K562 (cell line): ENCODE data around the gene PBX1. TPM values are rescaled to one million over a fixed set of nuclear protein-coding genes. Genes with fewer than 3 reads are reported as not detected.

ENCODE experiments used
- C11orf30 ChIP-seq: fragments of 450-650 bp; IDR thresholded peaks from 2 replicates; pipeline ENCODE4 v1.6.1; 2016; ENCODE audit warnings: low read depth, mild to moderate bottlenecking
- ELF1 ChIP-seq: fragments of 200-800 bp; sonication (Bioruptor generic); IDR thresholded peaks from 2 replicates; pipeline ENCODE4 v1.6.1; 2016; ENCODE audit warnings: missing genetic modification characterization, missing compliant biosample characterization
- FOXP4 ChIP-seq: sonication (generic); formaldehyde crosslinking; IDR thresholded peaks from 2 replicates; pipeline ENCODE4 v1.8.0; 2022; ENCODE audit warnings: mild to moderate bottlenecking, missing genetic modification reagents, borderline replicate concordance
- HNRNPH1 ChIP-seq: fragments of 200-400 bp; formaldehyde crosslinking; optimal IDR thresholded peaks from 2 replicates; pipeline ENCODE3; 2017; ENCODE audit warnings: low read depth, mild to moderate bottlenecking, low read length, moderate library complexity
- KAT2B ChIP-seq: IDR thresholded peaks from one replicate; pipeline ENCODE4 v1.6.1; 2012; ENCODE audit warnings: low read depth, mild to moderate bottlenecking, control low read depth, inconsistent platforms, low read length, moderate library complexity
- KLF16 ChIP-seq: IDR thresholded peaks from 2 replicates; pipeline ENCODE4 v1.6.1; 2016; ENCODE audit warnings: antibody characterized with exemption
- KLF6 ChIP-seq: fragments of 250-450 bp; sonication (Bioruptor Pico); IDR thresholded peaks from 2 replicates; pipeline ENCODE4 v1.4.0; 2020; ENCODE audit warnings: mild to moderate bottlenecking, moderate library complexity, borderline replicate concordance
- NRF1 ChIP-seq, 2 experiments: fragments of 450-650 bp; IDR thresholded peaks in 1 of 2; conservative IDR thresholded peaks in 1 of 2; 2 replicates each; pipeline ENCODE4 v1.6.1; 2014; ENCODE audit warnings: mild to moderate bottlenecking in 2 of 2
- PATZ1 ChIP-seq: fragments of 250-450 bp; sonication (Bioruptor Pico); IDR thresholded peaks from 2 replicates; pipeline ENCODE4 v1.5.0; 2020; ENCODE audit warnings: mild to moderate bottlenecking, borderline replicate concordance
- POLR2B ChIP-seq: fragments of 450-650 bp; IDR thresholded peaks from 2 replicates; pipeline ENCODE4 v1.6.1; 2018; ENCODE audit warnings: low read depth; ENCODE audit not compliant: partially characterized antibody
- RAD21 ChIP-seq, 2 experiments: fragments of 250-450 bp in 1 of 2; fragments of 450-650 bp in 1 of 2; sonication (Bioruptor Pico) in 1 of 2; formaldehyde crosslinking in 1 of 2; IDR thresholded peaks in 1 of 2; conservative IDR thresholded peaks in 1 of 2; 2 replicates each; pipeline versions ENCODE4 v1.4.0 to v1.8.0; 2020 to 2022; ENCODE audit warnings: mild to moderate bottlenecking in 2 of 2, moderate library complexity in 1 of 2
- SIRT6 ChIP-seq: IDR thresholded peaks from one replicate; pipeline ENCODE4 v1.6.1; 2012; ENCODE audit warnings: low read depth, mild to moderate bottlenecking, control low read depth, inconsistent platforms, low read length, moderate library complexity
- SRSF9 ChIP-seq: fragments of 200-400 bp; formaldehyde crosslinking; IDR thresholded peaks from 2 replicates; pipeline ENCODE4 v1.6.1; 2017; ENCODE audit warnings: low read depth, low read length, borderline replicate concordance
- TCF15 ChIP-seq: fragments of 250-450 bp; sonication (Bioruptor Pico); IDR thresholded peaks from 2 replicates; pipeline ENCODE4 v1.8.0; 2022; ENCODE audit warnings: moderate library complexity, mild to moderate bottlenecking, inconsistent platforms
- TCF7L2 ChIP-seq: fragments of 150-350 bp; IDR thresholded peaks from 2 replicates; pipeline ENCODE4 v1.6.1; 2016; ENCODE audit warnings: low read depth, mild to moderate bottlenecking, low read length, moderate library complexity
- UBTF ChIP-seq, 2 experiments: IDR thresholded peaks; 2 replicates each; pipeline ENCODE4 v1.6.1; 2012; ENCODE audit warnings: improper control_type of control experiment in 2 of 2, low read depth in 2 of 2, low read length in 2 of 2, borderline replicate concordance in 1 of 2
- ZNF121 ChIP-seq: sonication (generic); formaldehyde crosslinking; conservative IDR thresholded peaks from 2 replicates; pipeline ENCODE4 v1.8.0; 2022; ENCODE audit warnings: missing genetic modification reagents
- ZNF444 ChIP-seq: fragments of 250-450 bp; sonication (Bioruptor Pico); IDR thresholded peaks from 2 replicates; pipeline ENCODE4 v1.4.0; 2020; ENCODE audit warnings: mild to moderate bottlenecking, moderate library complexity
- polyA plus RNA-seq, 8 experiments: library from polyadenylated mRNA; depleted of rRNA in 4 of 8; stranded (reverse) in 5 of 8; unstranded in 3 of 8; fragments of >200 nt; fragmentation: Nextera tagmentation in 2 of 8; fragmentation: Illumina TruSeq in 1 of 8; extraction: Ambion mirVana in 2 of 8; extraction: Trizol in 1 of 8; gene quantifications; 2 replicates each; pipeline versions ENCODE4 v1.2.1 to v1.2.3, GENCODE V29; 2011 to 2014; ENCODE audit warnings: inconsistent platforms in 1 of 8, missing spikeins in 1 of 8
- total RNA-seq, 7 experiments: library from RNA; depleted of rRNA in 6 of 7; stranded (reverse); fragments of >200 nt in 6 of 7; fragmentation: Illumina TruSeq in 2 of 7; extraction: Trizol in 2 of 7; gene quantifications; 2 replicates each; pipeline versions ENCODE4 v1.2.1 to v1.2.3, GENCODE V29; 2011 to 2021; ENCODE audit warnings: low replicate concordance in 1 of 7

Gene PBX1
- total and polyA plus RNA-seq, 9 of the 15 experiments (the other 6 are each of a cell fraction or from before 2014, with no cell fraction given): 0.03 to 0.62 (median 0.17) TPM

GRCh38 chr1:164712131-164713036 is 153.4 kb downstream of the PBX1 start (continued):
- TF ChIP-seq HNRNPH1: no peak
- TF ChIP-seq RAD21 (CRISPR knock-in tag; conservative IDR thresholded peaks at IDR 0.05 in 1 of 2, IDR thresholded peaks at IDR 0.05 in 1 of 2): peak; percentile 3 to 41; a peak in 3 of 4 replicates
- TF ChIP-seq KLF6: peak; percentile 86; the same call in 1 of the 2 replicates
- TF ChIP-seq NRF1 (conservative IDR thresholded peaks at IDR 0.05 in 1 of 2, IDR thresholded peaks at IDR 0.05 in 1 of 2): no peak
- no peak for TF ChIP-seq UBTF (IDR thresholded peaks at IDR 0.05; ENCODE audit: borderline replicate concordance in 1 of 2, low read depth in 2 of 2, low read length in 2 of 2)
- TF ChIP-seq C11orf30: no peak
- TF ChIP-seq KLF16: peak; percentile 100
- no peak for TF ChIP-seq ZNF444 (CRISPR knock-in tag)
- no peak for TF ChIP-seq TCF15
- TF ChIP-seq KAT2B: no peak
- TF ChIP-seq ELF1: no peak
- TF ChIP-seq PATZ1 (CRISPR knock-in tag): peak; percentile 87; the same call in 1 of the 2 replicates
- no peak for TF ChIP-seq SIRT6
- no peak for TF ChIP-seq FOXP4 (CRISPR knock-in tag)
- TF ChIP-seq ZNF121: no peak
- TF ChIP-seq POLR2B: no peak
- no peak for TF ChIP-seq SRSF9
- no peak for TF ChIP-seq TCF7L2
